ENCODE measurements around the gene GGT6.

The GGT6 gene

DNA sequence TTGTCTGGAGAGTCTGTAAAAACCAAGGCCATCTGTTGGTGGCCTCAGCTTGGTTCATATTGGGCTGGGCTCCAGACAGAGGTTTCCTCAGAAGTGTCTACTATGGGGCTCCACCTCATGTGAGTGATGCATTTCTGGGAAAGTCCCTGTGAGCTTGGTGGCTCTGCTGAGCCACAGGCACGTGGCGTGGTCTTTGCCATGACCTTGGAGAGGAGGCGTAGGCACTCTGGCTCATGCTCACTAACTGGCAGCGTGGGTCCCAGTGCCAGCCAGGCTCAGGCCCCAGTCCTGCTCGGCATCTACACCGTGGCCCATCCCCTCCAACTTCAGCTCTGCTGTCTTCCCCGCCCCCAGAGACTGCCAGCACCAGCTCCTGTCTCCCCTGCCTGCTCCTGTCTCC is 13.3 kb upstream of the GGT6 start:
- DNase-seq (ENCODE audit: low read depth): no peak
- H3K4me3 ChIP-seq (ENCODE audit: low read length): no peak overlapping the region
- no peak for TF ChIP-seq CTCF (conservative IDR thresholded peaks at IDR 0.05; ENCODE audit: low read length)

DNA sequence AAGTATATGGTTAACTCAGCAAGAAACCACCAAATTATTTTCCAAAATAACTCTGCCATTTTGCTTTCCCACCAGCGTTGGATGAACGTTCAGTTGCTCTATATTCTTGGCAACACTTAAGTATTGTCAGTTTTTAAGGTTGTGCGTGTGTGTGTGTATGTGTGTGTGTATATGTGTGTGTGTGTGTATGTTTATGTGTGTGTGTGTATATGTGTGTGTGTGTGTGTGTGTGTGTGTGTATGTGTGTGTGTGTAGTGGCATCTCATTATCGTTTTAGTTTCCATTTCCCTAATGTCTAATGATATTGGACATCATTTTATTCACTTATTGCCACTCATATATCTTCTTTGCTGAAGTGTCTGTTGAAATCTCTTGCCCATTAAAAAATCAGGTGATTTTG is 12.7 kb upstream of the GGT6 start:
- H3K4me3 ChIP-seq (ENCODE audit: low read length): no peak overlapping the region
- TF ChIP-seq CTCF (conservative IDR thresholded peaks at IDR 0.05; ENCODE audit: low read length): no peak

DNA sequence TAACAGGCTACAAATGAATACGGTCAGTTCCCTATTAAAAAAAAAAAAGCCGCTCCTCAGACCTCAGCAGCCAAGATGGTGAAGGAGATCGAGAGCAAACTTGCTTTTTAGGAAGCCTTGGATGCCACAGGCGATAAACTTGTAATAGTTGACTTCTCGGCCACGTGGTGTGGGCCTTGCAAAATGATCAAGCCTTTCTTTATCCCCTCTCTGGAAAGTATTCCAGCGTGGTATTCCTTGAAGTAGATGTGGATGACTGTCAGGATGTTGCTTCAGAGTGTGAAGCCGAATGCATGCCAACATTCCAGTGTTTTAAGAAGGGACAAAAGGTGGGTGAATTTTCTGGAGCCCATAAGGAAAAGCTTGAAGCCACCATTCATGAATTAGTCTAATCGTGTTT is 11.8 kb upstream of the GGT6 start:
- no peak for DNase-seq (ENCODE audit: low read depth)

More for the DNA sequence above, 12.7 kb upstream of the GGT6 start:
- no peak for DNase-seq (ENCODE audit: low read depth)

GRCh38 chr17:4569591-4569990 is 9.2 kb upstream of the GGT6 start:
- TF ChIP-seq CTCF (conservative IDR thresholded peaks at IDR 0.05; ENCODE audit: low read length): no peak
- DNase-seq (ENCODE audit: low read depth): no peak
- H3K4me3 ChIP-seq (ENCODE audit: low read length): no peak overlapping the region

More for the DNA sequence above, 11.8 kb upstream of the GGT6 start:
- no peak overlapping the region for H3K4me3 ChIP-seq (ENCODE audit: low read length)
- no peak for TF ChIP-seq CTCF (conservative IDR thresholded peaks at IDR 0.05; ENCODE audit: low read length)

DNA sequence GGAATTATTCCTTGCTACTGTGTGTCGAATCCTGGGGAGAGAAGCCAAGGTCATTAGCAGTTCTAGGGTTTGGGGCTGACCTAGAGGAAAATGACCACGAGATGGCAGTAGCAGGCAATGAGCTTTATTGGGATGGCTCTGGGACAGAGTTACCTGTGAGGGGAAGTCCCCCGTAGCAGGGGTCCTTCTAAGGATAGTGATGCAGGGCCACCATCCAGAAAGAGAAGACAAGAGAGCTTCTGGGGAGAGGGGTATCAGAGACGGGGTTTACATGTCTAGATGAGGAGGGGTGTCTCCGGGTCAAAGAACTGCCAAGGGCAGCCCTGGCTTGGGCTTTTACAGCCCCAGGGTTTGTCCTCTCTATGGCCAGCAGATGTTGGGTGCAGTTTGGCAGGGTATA is 6.4 kb upstream of the GGT6 start:
- H3K4me3 ChIP-seq (ENCODE audit: low read length): no peak overlapping the region
- DNase-seq (ENCODE audit: low read depth): peak; percentile 26
- peak; percentile 82 for TF ChIP-seq CTCF (conservative IDR thresholded peaks at IDR 0.05; ENCODE audit: low read length)

DNA sequence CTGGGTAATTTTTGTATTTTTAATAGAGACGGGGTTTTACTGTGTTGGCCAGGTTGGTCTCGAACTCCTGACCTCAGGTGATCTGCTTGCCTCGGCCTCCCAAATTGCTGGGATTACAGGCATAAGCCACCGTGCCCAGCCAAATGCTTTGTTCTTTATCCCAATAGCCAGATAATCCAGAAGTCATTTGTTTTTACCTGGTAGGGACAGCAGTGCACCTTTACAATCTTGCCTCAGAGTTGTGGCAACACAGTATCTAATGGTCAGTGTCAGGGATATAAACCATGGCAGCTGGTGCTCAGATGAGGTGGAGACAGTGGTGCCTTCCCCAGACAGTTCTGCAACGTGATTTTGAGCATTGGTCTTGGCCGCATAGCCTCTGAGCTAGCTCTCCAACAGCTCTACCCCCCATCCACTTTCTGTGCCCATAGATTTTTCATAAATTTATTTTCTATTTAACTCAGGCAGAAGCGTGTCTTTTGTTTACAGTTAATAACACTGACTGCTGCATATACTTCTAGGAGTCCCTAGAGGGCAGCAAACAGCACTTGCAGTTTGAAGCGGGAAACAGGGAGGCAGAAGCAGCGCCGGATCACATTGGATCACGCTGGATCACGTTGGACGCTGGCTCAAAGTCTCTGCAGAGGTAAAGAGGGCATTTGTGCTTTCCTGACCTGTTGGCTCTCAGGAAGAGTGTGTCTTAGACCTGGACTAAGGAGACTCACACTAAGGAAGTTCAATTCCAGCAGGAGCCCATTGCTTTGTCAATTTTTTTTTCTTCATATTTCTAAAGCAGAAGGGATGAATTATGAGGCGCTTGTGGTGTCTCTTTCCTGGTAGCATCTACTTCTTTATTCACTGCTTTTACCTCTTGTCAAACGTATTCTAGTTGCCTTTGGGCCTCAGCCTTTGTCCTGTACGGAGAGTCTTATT is 5.1 kb upstream of the GGT6 start:
- peak; percentile 73 for DNase-seq (ENCODE audit: low read depth)
- peak; percentile 89 for TF ChIP-seq CTCF (conservative IDR thresholded peaks at IDR 0.05; ENCODE audit: low read length)
- H3K4me3 ChIP-seq (ENCODE audit: low read length): no peak overlapping the region
